Endodermal cell (in vitro differentiated cells): ENCODE measurements around the gene ADGRB2. TPM values are rescaled to one million over a fixed set of nuclear protein-coding genes. Genes with fewer than 3 reads are reported as not detected.

Experiments used
- DNase-seq: peaks from one replicate; pipeline ENCODE4 v3.0.0-alpha.2; 2017
- H3K27ac ChIP-seq: 2 replicates; pipeline ENCODE4 v1.5.1; 2013; ENCODE audit warnings: mild to moderate bottlenecking, low read depth, low read length, moderate library complexity
- H3K27me3 ChIP-seq: 2 replicates; pipeline ENCODE4 v1.6.1; 2013; ENCODE audit warnings: mild to moderate bottlenecking, low read length, moderate library complexity; ENCODE audit not compliant: insufficient read depth, control insufficient read depth, poor library complexity, severe bottlenecking
- H3K36me3 ChIP-seq: 2 replicates; pipeline ENCODE4 v1.7.0; 2013; ENCODE audit warnings: mild to moderate bottlenecking, low read length, moderate library complexity; ENCODE audit not compliant: control insufficient read depth, insufficient read depth
- H3K4me1 ChIP-seq: one replicate; pipeline ENCODE4 v1.7.0; 2013; ENCODE audit warnings: low read length; ENCODE audit not compliant: control insufficient read depth, insufficient read depth
- H3K4me3 ChIP-seq: 2 replicates; pipeline ENCODE4 v1.5.1; 2013; ENCODE audit warnings: mild to moderate bottlenecking, low read length, moderate library complexity
- H3K9ac ChIP-seq: 2 replicates; pipeline ENCODE4 v1.6.1; 2013; ENCODE audit warnings: mild to moderate bottlenecking, low read length, moderate library complexity; ENCODE audit not compliant: poor library complexity, severe bottlenecking; ENCODE audit errors: extremely low read depth
- H3K9me3 ChIP-seq: 2 replicates; pipeline ENCODE4 v1.6.1; 2013; ENCODE audit warnings: mild to moderate bottlenecking, low read length, moderate library complexity; ENCODE audit not compliant: control insufficient read depth
- H3K27ac Mint-ChIP-seq: 2 replicates; pipeline ENCODE4 v1.8.0; 2020; ENCODE audit warnings: mixed read lengths
- H3K27me3 Mint-ChIP-seq: 2 replicates; pipeline ENCODE4 v1.8.0; 2021; ENCODE audit warnings: mild to moderate bottlenecking, mixed read lengths; ENCODE audit not compliant: insufficient read depth
- H3K36me3 Mint-ChIP-seq: 2 replicates; pipeline ENCODE4 v1.8.0; 2020; ENCODE audit warnings: low read depth, mixed read lengths
- H3K4me1 Mint-ChIP-seq: 2 replicates; pipeline ENCODE4 v1.8.0; 2020; ENCODE audit warnings: mixed read lengths
- H3K4me3 Mint-ChIP-seq: 2 replicates; pipeline ENCODE4 v1.8.0; 2020; ENCODE audit warnings: mild to moderate bottlenecking, moderate library complexity, mixed read lengths
- H3K9me3 Mint-ChIP-seq: 2 replicates; pipeline ENCODE4 v1.8.0; 2020; ENCODE audit warnings: mild to moderate bottlenecking, mixed read lengths
- CTCF ChIP-seq: fragments of 200-600 bp; sonication (generic); conservative IDR thresholded peaks from 2 replicates; pipeline ENCODE4 v1.5.0; 2021; ENCODE audit warnings: antibody characterized with exemption, mild to moderate bottlenecking
- WGBS, 2 experiments: methylation state at CpG; one replicate each; pipeline versions ENCODE4 v1.1.5 to v1.1.7; 2013; ENCODE audit warnings: missing lambda C conversion rate in 2 of 2, mixed read lengths in 1 of 2; ENCODE audit not compliant: insufficient coverage in 1 of 2, insufficient read length in 1 of 2; 5-methylcytosine and 5-hydroxymethylcytosine counted together
- total RNA-seq, 2 donors: library from RNA; stranded (reverse); fragmentation: NEBNext Ultra II Directional in 1 of 2; extraction: Animal tissue kit (Norgen Biotek cat#: 25700) in 1 of 2; gene quantifications; 2 replicates in 1 of 2; 3 replicates in 1 of 2; pipeline ENCODE4 v1.2.1, GENCODE V29; 2021

The ADGRB2 gene
- total RNA-seq, 2 donors from 2014 or later, result 13.1 to 22.7 TPM

DNA sequence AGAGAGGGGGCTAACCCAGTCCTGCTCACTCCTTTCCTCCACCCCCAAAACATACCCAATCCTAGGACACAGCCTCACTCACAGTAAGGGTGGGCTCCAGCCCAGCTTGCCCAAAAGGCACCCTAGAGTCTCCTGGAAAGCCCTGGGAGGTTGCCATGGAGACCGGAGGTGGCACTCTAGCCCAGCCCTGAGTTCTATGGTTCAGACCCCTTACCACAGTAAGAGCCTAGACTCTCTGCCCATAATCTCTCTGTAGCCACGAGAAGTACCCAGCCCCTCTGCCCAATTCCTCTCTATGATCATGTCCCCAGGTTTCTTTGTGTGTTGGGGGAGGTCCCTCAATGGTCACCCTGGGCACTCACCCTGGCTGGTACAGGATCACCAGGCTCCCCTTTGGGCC, 74.8 kb downstream of the ADGRB2 start:
- 84% methylated on average over 2 of the region's 2 CpGs; no CpG with 5 or more reads in 1 of the 2 experiments for WGBS, 2 experiments
- Mint-ChIP-seq H3K27me3 (no peaks in the 10 kb centered on the region), H3K9me3 (no peaks in the 10 kb centered on the region), H3K36me3 (no peaks in the 10 kb centered on the region), H3K4me1 (no peaks in the 10 kb centered on the region), H3K4me3 (no peak overlapping the region), H3K27ac (no peak overlapping the region)
- no peaks in the 10 kb centered on the region for H3K4me1 ChIP-seq
- no peak for DNase-seq
- H3K9me3 ChIP-seq, result no peaks in the 10 kb centered on the region
- H3K4me3 ChIP-seq, result no peak overlapping the region
- H3K27ac ChIP-seq, result no peak overlapping the region
- H3K9ac ChIP-seq, result no peak overlapping the region
- H3K27me3 ChIP-seq, result no peaks in the 10 kb centered on the region
- no peaks in the 10 kb centered on the region for H3K36me3 ChIP-seq
- TF ChIP-seq CTCF, result no peak

GRCh38 chr1:31688233-31688918, 75.8 kb downstream of the ADGRB2 start:
- Mint-ChIP-seq H3K27ac (peak overlapping the region; percentile 36), H3K27me3 (no peaks in the 10 kb centered on the region), H3K4me3 (no peak overlapping the region), H3K36me3 (no peaks in the 10 kb centered on the region), H3K4me1 (no peaks in the 10 kb centered on the region), H3K9me3 (no peaks in the 10 kb centered on the region)
- Histone ChIP-seq H3K9ac (no peak overlapping the region), H3K4me3 (no peak overlapping the region), H3K4me1 (no peaks in the 10 kb centered on the region), H3K27me3 (no peaks in the 10 kb centered on the region), H3K9me3 (no peaks in the 10 kb centered on the region), H3K27ac (no peak overlapping the region), H3K36me3 (no peaks in the 10 kb centered on the region)
- DNase-seq, result no peak
- WGBS, 2 experiments, result 89 to 93% methylated on average over 4 to 8 of the region's 8 CpGs
- no peak for TF ChIP-seq CTCF

DNA sequence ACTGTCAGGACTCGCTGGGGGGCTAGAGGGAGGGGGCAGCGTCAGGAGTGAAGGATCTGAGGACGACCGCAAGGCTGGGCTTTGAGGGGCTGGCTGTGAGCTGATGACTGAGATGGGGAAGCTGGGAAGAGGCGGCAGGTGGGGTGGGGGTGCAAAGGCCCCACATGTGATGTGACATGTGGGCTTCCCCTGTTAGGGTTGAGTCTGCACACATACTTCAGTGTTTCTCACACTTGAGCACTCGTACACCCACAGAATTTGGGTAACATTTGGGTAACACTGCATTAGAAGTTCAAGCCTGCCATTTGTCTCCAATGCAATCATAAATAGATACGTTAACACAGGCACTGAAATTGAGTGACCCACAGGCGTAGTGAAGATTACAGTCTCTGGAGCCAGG, 76.5 kb downstream of the ADGRB2 start:
- DNase-seq, result no peak
- Histone ChIP-seq H3K27ac (no peak overlapping the region), H3K9me3 (no peaks in the 10 kb centered on the region), H3K4me3 (no peak overlapping the region), H3K9ac (no peak overlapping the region), H3K36me3 (no peaks in the 10 kb centered on the region), H3K27me3 (no peaks in the 10 kb centered on the region), H3K4me1 (no peaks in the 10 kb centered on the region)
- WGBS, 2 experiments, result 87 to 96% methylated on average over 6 to 8 of the region's 8 CpGs
- Mint-ChIP-seq H3K36me3 (no peaks in the 10 kb centered on the region), H3K27ac (no peak overlapping the region), H3K9me3 (no peaks in the 10 kb centered on the region), H3K27me3 (no peaks in the 10 kb centered on the region), H3K4me1 (no peaks in the 10 kb centered on the region), H3K4me3 (no peak overlapping the region)
- TF ChIP-seq CTCF, result no peak
